ENCODE measurements around the gene NOD2.

- TF ChIP-seq CTCF (conservative IDR thresholded peaks at IDR 0.05) (no peak), ZFX (IDR thresholded peaks at IDR 0.05) (no peak)
These were observed 19.6 kb downstream of the NOD2 start for GRCh38 chr16:50712956-50713355.

Data from C4-2B (cell line).